Gastrocnemius medialis (tissue), 4 donors: ENCODE measurements around the gene VPS26C. TPM values are rescaled to one million over a fixed set of nuclear protein-coding genes. Genes with fewer than 3 reads are reported as not detected.
"Not testable (repeated sequence)": the region's sequence is repeated elsewhere in the genome, so short reads cannot be mapped to it uniquely, and the experiment has no call there.

ENCODE experiments used
- ATAC-seq, 2 donors: fragments of 150-250 bp; one replicate each; pipeline ENCODE4 v1.9.1; 2016
- DNase-seq, 2 donors: peaks; one replicate each; pipeline ENCODE4 v3.0.0-alpha.2; 2019
- H3K27ac ChIP-seq, 4 donors: fragments of 200-600 bp; sonication (generic); 1 replicate in 1 of 4; 2 replicates in 3 of 4; pipeline ENCODE4 v1.5.1; 2016 to 2018; ENCODE audit warnings: mild to moderate bottlenecking in 2 of 4, moderate library complexity in 1 of 4
- H3K27me3 ChIP-seq, 3 donors: fragments of 200-600 bp; sonication (generic) in 2 of 3; 1 replicate in 1 of 3; 2 replicates in 2 of 3; pipeline versions ENCODE4 v1.5.1 to v1.6.0; 2016 to 2019; ENCODE audit warnings: mild to moderate bottlenecking in 1 of 3, moderate library complexity in 1 of 3
- H3K36me3 ChIP-seq, 2 donors: fragments of 200-600 bp; sonication (generic) in 1 of 2; one replicate each; pipeline ENCODE4 v1.5.1; 2017 to 2018
- H3K4me1 ChIP-seq, 2 donors: fragments of 200-600 bp; sonication (generic) in 1 of 2; one replicate each; pipeline ENCODE4 v1.5.1; 2016 to 2017; ENCODE audit warnings: mild to moderate bottlenecking in 2 of 2
- H3K4me3 ChIP-seq, 4 donors: fragments of 200-600 bp; sonication (generic) in 3 of 4; 1 replicate in 1 of 4; 2 replicates in 3 of 4; pipeline ENCODE4 v1.5.1; 2016 to 2019; ENCODE audit warnings: mild to moderate bottlenecking in 2 of 4
- H3K9me3 ChIP-seq, 3 donors: fragments of 200-600 bp; sonication (generic) in 2 of 3; 1 replicate in 1 of 3; 2 replicates in 2 of 3; pipeline ENCODE4 v1.5.1; 2016 to 2019
- POLR2A ChIP-seq, 2 donors: fragments of 450-650 bp; IDR thresholded peaks; one replicate each; pipeline ENCODE4 v1.6.1; 2017; ENCODE audit warnings: antibody characterized with exemption in 2 of 2, mild to moderate bottlenecking in 2 of 2, moderate library complexity in 2 of 2
- in situ Hi-C, 4 donors: fragments of 200-750 bp; cut with MboI; loops; one replicate each; pipeline versions ENCODE4 v1.15.0 to v1.8.0; 2017; ENCODE audit warnings: low sequenced_read_pairs in 4 of 4
- intact Hi-C: fragments of 100-400 bp; cut with DNase I; formaldehyde crosslinking; loops from one replicate; pipeline ENCODE4 v1.15.1; 2023; ENCODE audit warnings: low total_unique reads
- total RNA-seq, 4 donors: library from RNA; depleted of rRNA; stranded (reverse); fragments of >200 nt; gene quantifications; one replicate each; pipeline versions ENCODE4 v1.1.0 to v1.2.3, GENCODE V29; 2016
- TF ChIP-seq, protein P1 (sequence below), 5 experiments: fragments of 450-650 bp in 3 of 5; fragments of 200-600 bp in 2 of 5; sonication (generic) in 2 of 5; IDR thresholded peaks in 4 of 5; conservative IDR thresholded peaks in 1 of 5; 1 replicate in 4 of 5; 2 replicates in 1 of 5; pipeline ENCODE4 v1.5.1; 2016 to 2019; ENCODE audit warnings: antibody characterized with exemption in 5 of 5, mild to moderate bottlenecking in 3 of 5, moderate library complexity in 3 of 5

VPS26C gene
- total RNA-seq, 4 donors from 2014 or later: 57.6 to 82.7 (median 75.4) TPM

DNA sequence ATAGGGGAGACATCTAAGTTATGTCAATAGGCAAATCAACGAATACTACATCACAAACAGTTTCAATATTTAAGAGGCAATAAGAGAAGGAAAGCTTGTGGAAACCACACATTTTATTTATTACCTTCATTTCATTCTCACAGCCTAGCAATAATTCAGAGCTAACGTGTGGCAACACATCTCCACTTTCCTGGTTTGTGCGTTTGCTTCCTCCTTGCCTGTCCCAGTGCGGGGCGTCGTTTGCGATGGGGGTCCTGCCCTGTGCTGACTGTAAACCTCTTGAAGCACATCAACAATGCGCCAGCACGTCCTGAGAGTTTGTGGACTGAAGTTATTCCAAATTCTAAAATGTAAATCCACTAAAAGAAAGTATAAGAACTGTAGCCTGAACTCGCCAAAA lies 14.4 kb upstream of the VPS26C start:
- no peak for TF ChIP-seq POLR2A (IDR thresholded peaks at IDR 0.05)
- TF ChIP-seq, protein P1, sequence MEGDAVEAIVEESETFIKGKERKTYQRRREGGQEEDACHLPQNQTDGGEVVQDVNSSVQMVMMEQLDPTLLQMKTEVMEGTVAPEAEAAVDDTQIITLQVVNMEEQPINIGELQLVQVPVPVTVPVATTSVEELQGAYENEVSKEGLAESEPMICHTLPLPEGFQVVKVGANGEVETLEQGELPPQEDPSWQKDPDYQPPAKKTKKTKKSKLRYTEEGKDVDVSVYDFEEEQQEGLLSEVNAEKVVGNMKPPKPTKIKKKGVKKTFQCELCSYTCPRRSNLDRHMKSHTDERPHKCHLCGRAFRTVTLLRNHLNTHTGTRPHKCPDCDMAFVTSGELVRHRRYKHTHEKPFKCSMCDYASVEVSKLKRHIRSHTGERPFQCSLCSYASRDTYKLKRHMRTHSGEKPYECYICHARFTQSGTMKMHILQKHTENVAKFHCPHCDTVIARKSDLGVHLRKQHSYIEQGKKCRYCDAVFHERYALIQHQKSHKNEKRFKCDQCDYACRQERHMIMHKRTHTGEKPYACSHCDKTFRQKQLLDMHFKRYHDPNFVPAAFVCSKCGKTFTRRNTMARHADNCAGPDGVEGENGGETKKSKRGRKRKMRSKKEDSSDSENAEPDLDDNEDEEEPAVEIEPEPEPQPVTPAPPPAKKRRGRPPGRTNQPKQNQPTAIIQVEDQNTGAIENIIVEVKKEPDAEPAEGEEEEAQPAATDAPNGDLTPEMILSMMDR (IDR thresholded peaks at IDR 0.05 in 4 of 5, conservative IDR thresholded peaks at IDR 0.05 in 1 of 5): no peak
- in situ Hi-C loops (no loop called here), intact Hi-C loops (no loop called here)
- Histone ChIP-seq H3K27me3 (no peaks in the 10 kb centered on the region), H3K27ac (no peak overlapping the region), H3K4me1 (no peaks in the 10 kb centered on the region), H3K36me3 (no peaks in the 10 kb centered on the region), H3K4me3 (peak overlapping the region in 1 of 4 donors; percentile 9), H3K9me3 (no peaks in the 10 kb centered on the region)
- no peak for DNase-seq
- ATAC-seq: no peak

DNA sequence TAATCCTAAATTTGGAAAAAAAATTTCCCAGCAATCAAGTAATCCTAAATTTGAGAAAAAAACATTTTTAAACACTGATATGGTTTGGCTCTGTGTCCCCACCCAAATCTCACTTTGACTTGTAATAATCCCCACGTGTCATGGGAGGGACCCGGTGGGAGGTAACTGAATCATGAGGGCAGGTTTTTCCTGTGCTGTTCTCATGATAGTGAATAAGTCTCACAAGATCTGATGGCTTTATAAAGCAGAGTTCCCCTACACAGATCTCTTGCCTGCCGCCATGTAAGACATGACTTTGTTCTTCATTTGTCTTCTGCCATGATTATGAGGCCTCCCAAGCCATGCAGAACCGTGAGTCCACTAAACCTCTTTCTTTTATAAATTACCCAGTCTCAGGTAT lies 12.1 kb upstream of the VPS26C start:
- H3K36me3 ChIP-seq, H3K4me3 ChIP-seq, H3K27me3 ChIP-seq, ATAC-seq, H3K4me1 ChIP-seq, H3K27ac ChIP-seq, DNase-seq, H3K9me3 ChIP-seq, intact Hi-C loops: not testable (repeated sequence)
- in situ Hi-C loops: loop anchor here in 2 of 4 donors (5.0 to 10.0 kb wide), 2 partner anchors 73 to 86 kb away; partner anchors contain the start of gene DYRK1A (in 1 of the 2)

DNA sequence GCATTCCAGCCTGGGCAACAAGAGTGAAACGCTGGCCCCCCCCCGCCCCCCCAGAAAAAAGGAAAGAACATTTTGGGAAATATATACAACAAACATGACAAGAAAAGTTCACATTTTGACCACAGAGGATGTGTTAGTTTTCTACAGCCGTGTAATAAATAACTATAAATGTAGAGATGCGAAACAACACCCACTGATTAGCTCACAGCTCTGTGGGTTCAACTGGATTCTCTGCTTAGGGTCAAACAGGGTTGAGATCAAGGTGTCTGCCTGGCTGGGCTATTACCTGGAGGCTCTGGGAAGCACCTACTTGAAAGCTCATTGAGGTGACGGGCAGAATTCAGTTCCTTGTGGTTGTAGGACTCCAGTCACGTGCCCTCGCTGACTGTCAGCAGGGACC lies 11.1 kb upstream of the VPS26C start:
- DNase-seq: no peak

DNA sequence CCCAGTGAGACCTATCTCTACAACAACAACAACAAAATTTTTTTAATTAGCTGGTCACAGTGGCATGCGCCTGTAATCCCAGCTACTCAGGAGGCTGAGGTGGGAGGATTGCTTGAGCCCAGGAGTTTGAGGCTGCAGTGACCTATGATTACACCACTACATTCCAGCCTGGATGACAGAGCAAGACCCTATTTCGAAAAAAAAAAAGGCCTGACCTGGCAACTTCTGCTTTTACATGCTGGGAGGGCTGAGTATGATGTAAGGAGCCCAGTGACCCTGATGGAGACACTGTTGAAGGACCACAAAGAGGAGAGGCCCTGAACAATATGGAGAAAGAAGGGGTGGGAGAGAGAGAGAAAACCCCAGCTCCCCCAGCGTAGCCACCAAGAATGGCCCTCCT lies 9.2 kb upstream of the VPS26C start:
- intact Hi-C loops (no loop called here), in situ Hi-C loops (loop anchor here in 2 of 4 donors (5.0 to 10.0 kb wide), 2 partner anchors 76 to 88 kb away; partner anchors contain the start of gene DYRK1A (in 1 of the 2))
- Histone ChIP-seq H3K9me3 (no peaks in the 10 kb centered on the region), H3K27ac (no peak overlapping the region), H3K27me3 (no peaks in the 10 kb centered on the region), H3K4me3 (no peak overlapping the region), H3K36me3 (no peaks in the 10 kb centered on the region), H3K4me1 (no peaks in the 10 kb centered on the region)
- TF ChIP-seq, protein P1 (IDR thresholded peaks at IDR 0.05 in 4 of 5, conservative IDR thresholded peaks at IDR 0.05 in 1 of 5): no peak
- TF ChIP-seq POLR2A (IDR thresholded peaks at IDR 0.05): no peak
- ATAC-seq: no peak
- DNase-seq: no peak

More for the DNA sequence above, 11.1 kb upstream of the VPS26C start:
- no peak overlapping the region for H3K4me3 ChIP-seq
- H3K9me3 ChIP-seq: no peaks in the 10 kb centered on the region
- ATAC-seq: no peak
- no peaks in the 10 kb centered on the region for H3K4me1 ChIP-seq
- intact Hi-C loops: no loop called here
- no peak overlapping the region for H3K27ac ChIP-seq
- TF ChIP-seq, protein P1 (IDR thresholded peaks at IDR 0.05 in 4 of 5, conservative IDR thresholded peaks at IDR 0.05 in 1 of 5): no peak
- no peak for TF ChIP-seq POLR2A (IDR thresholded peaks at IDR 0.05)
- no peaks in the 10 kb centered on the region for H3K36me3 ChIP-seq
- in situ Hi-C loops: loop anchor here in 2 of 4 donors (5.0 to 10.0 kb wide), 2 partner anchors 74 to 87 kb away; partner anchors contain the start of gene DYRK1A (in 1 of the 2)
- H3K27me3 ChIP-seq: no peaks in the 10 kb centered on the region

DNA sequence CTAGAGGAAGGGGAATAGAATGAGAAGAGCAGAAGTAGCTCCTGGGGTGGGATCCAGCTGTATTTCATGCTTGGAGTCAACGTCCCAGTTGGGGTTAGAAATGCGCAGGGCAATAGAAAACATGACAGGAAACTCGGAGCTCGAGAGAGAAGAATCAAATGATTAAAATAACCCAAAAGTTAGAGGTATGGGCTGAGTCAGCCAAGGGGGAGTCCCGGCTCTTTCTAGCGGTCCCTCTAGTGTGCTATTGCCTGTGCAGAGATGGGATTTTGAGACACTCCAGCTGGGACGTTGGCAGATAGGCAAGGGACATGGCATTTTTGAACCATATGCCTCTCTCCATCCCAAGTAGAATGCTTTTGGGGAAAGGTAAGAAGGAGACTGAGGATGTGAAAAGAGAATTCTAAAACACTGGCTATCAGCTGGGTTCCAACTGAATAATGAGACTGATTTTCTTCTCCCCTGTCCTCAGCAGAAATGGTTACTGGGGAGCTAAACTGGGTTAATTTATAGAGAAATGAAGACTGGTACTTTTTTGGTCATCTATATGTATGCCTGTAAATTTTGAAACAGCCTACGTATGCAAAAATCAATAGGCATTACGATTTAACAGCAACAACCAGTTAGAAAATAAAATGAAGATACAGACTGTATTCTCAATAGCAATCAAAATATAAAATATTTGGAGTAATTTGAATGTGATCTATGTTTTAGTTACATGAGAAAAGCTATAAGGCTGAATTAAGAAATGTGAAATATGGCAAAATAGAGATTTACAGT lies 7.0 kb upstream of the VPS26C start:
- Histone ChIP-seq H3K27ac (no peak overlapping the region), H3K4me1 (no peaks in the 10 kb centered on the region), H3K36me3 (no peaks in the 10 kb centered on the region), H3K9me3 (no peaks in the 10 kb centered on the region), H3K27me3 (no peaks in the 10 kb centered on the region), H3K4me3 (no peak overlapping the region)
- in situ Hi-C loops (loop anchor here in 2 of 4 donors (10.0 to 25.0 kb wide), 3 partner anchors 88 to 288 kb away; partner anchors contain the start of gene DYRK1A (in 2 of the 2)), intact Hi-C loops (no loop called here)
- no peak for TF ChIP-seq POLR2A (IDR thresholded peaks at IDR 0.05)
- TF ChIP-seq, protein P1 (IDR thresholded peaks at IDR 0.05 in 4 of 5, conservative IDR thresholded peaks at IDR 0.05 in 1 of 5): no peak
- ATAC-seq (no peak), DNase-seq (no peak)
